Measurements from ENCODE around the gene GSTA5. TPM values are rescaled to one million over a fixed set of nuclear protein-coding genes. Genes with fewer than 3 reads are reported as not detected.
"Not testable (repeated sequence)": the region's sequence is repeated elsewhere in the genome, so short reads cannot be mapped to it uniquely, and the experiment has no call there.

The GSTA5 gene
- total and polyA plus RNA-seq, 10 of the 15 experiments (the other 5 are each of a cell fraction or from before 2014, with no cell fraction given) = not detected

DNA sequence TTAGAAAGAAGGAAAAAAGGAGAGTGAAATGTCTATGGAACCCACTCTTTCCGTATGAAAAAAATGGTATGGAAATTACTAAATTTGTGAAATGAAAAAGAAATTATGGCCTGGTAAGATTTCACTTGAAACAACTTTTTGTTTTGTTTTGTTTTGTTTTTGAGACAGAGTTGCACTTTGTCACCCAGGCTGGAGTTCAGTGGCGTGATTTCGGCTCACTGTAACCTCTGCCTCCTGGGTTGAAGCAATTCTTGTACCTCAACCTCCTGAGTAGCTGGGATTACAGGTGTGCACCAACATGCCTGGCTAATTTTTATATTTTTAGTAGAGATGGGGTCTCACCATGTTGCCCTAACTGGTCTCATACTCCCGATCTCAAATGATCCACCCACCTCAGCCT lies 17.8 kb upstream of the GSTA5 start:
- 23% methylated on average over 4 of the region's 4 CpGs for WGBS (ENCODE audit: insufficient coverage, insufficient replicate concordance, low lambda C conversion rate, missing lambda C conversion rate)

DNA sequence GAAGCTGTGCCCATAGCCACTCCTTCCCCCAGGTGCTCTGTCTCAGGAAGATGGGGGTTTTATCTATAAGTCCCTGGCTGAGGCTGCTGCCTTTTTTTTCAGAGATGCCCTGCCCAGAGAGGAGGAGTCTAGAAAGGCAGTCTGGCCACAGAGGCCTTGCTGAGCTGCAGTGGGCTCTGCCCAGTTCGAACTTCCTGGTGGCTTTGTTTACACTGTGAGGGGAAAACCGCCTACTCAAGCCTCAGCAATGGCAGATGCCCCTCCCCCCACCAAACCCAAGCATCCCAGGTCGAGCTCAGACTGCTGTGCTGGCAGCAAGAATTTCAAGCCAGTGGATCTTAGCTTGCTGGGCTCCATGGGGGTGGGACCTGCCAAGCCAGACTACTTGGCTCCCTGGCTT lies 15.5 kb upstream of the GSTA5 start:
- in situ Hi-C loops (cut with MboI); H4K20me1 ChIP-seq (ENCODE audit: control insufficient read depth, insufficient read depth); ATAC-seq; CTCF ChIA-PET; H3K36me3 ChIP-seq (ENCODE audit: control insufficient read depth in 2 of 2, insufficient read depth in 2 of 2, low read length in 1 of 2); H3K9ac ChIP-seq (ENCODE audit: control insufficient read depth, insufficient read depth, low read length); DNase-seq (ENCODE audit: low read depth, low spot score); H3K27me3 ChIP-seq (replicated peaks in 1 of 2; ENCODE audit: control insufficient read depth in 2 of 2, insufficient read depth in 2 of 2, low read length in 1 of 2); H3K79me2 ChIP-seq (ENCODE audit: control insufficient read depth, insufficient read depth, low read length); BruUV-seq (replicated peaks); RAD21 ChIA-PET (ENCODE audit: unreplicated experiment); H3K9me3 ChIP-seq (replicated peaks; ENCODE audit: control insufficient read depth, insufficient read depth, low read length); H2AFZ ChIP-seq (ENCODE audit: control insufficient read depth, low read depth, low read length); H3K4me3 ChIP-seq; intact Hi-C loops (cut with micrococcal nuclease; ENCODE audit: unreplicated experiment); H3K27ac ChIP-seq (ENCODE audit: control insufficient read depth, insufficient read depth); H3K4me1 ChIP-seq (ENCODE audit: control insufficient read depth, insufficient read depth, low read length); FAIRE-seq; H3K4me2 ChIP-seq (ENCODE audit: control insufficient read depth, insufficient read depth); POLR2A ChIA-PET; SMC1A ChIA-PET (ENCODE audit: uncharacterized antibody, unreplicated experiment): not testable (repeated sequence)
- 0% methylated on average over 3 of the region's 3 CpGs for WGBS (ENCODE audit: insufficient coverage, insufficient replicate concordance, low lambda C conversion rate, missing lambda C conversion rate)

More for the DNA sequence above, 17.8 kb upstream of the GSTA5 start:
- H3K4me2 ChIP-seq (ENCODE audit: control insufficient read depth, insufficient read depth) = no peak overlapping the region
- BruUV-seq (replicated peaks) = no TSS peak
- ChIA-PET CTCF (interaction anchor here (0.7 kb wide), 1 partner anchor 825 kb away, joined by 3 read pairs; no protein-coding TSS in a partner anchor), RAD21 (ENCODE audit: unreplicated experiment) (no interaction called here), POLR2A (no interaction called here), SMC1A (ENCODE audit: uncharacterized antibody, unreplicated experiment) (no interaction called here)
- DNase-seq (ENCODE audit: low read depth, low spot score) (no peak), FAIRE-seq (no peak), ATAC-seq (no peak)
- no peak overlapping the region for H2AFZ ChIP-seq (ENCODE audit: control insufficient read depth, low read depth, low read length)
- H3K4me1 ChIP-seq (ENCODE audit: control insufficient read depth, insufficient read depth, low read length) = no peaks in the 10 kb centered on the region
- intact Hi-C loops (cut with micrococcal nuclease; ENCODE audit: unreplicated experiment) (no loop called here), in situ Hi-C loops (cut with MboI) (no loop called here)
- no peaks in the 10 kb centered on the region for H4K20me1 ChIP-seq (ENCODE audit: control insufficient read depth, insufficient read depth)
- TF ChIP-seq RELA (IDR thresholded peaks at IDR 0.05; ENCODE audit: borderline replicate concordance, partially characterized antibody) (no peak), USF1 (IDR thresholded peaks at IDR 0.05; ENCODE audit: borderline replicate concordance, extremely low read length, insufficient read depth, low read depth, low read length) (no peak), PAX8 (IDR thresholded peaks at IDR 0.05) (no peak), HCFC1 (IDR thresholded peaks at IDR 0.05; ENCODE audit: low read length) (no peak), TAF1 (IDR thresholded peaks at IDR 0.05; ENCODE audit: borderline replicate concordance, low read depth, low read length) (no peak), SMARCA5 (IDR thresholded peaks at IDR 0.05) (no peak)
- H3K9ac ChIP-seq (ENCODE audit: control insufficient read depth, insufficient read depth, low read length) = no peak overlapping the region
- no peaks in the 10 kb centered on the region for H3K36me3 ChIP-seq (ENCODE audit: control insufficient read depth in 2 of 2, insufficient read depth in 2 of 2, low read length in 1 of 2)
- no peak overlapping the region for H3K4me3 ChIP-seq
- no peaks in the 10 kb centered on the region for H3K79me2 ChIP-seq (ENCODE audit: control insufficient read depth, insufficient read depth, low read length)
- H3K9me3 ChIP-seq (replicated peaks; ENCODE audit: control insufficient read depth, insufficient read depth, low read length) = no peaks in the 10 kb centered on the region
- no peaks in the 10 kb centered on the region for H3K27me3 ChIP-seq (replicated peaks in 1 of 2; ENCODE audit: control insufficient read depth in 2 of 2, insufficient read depth in 2 of 2, low read length in 1 of 2)
- H3K27ac ChIP-seq (ENCODE audit: control insufficient read depth, insufficient read depth) = no peak overlapping the region
